ENCODE data around the gene BSPRY.

- peak; percentile 76 to 92 for TF ChIP-seq CTCF (conservative IDR thresholded peaks at IDR 0.05; ENCODE audit: low read depth in 2 of 2)
- TF ChIP-seq EZH2phosphoT487 (IDR thresholded peaks at IDR 0.05; ENCODE audit: unreplicated experiment): no peak
- TF ChIP-seq REST (IDR thresholded peaks at IDR 0.05; ENCODE audit: unreplicated experiment): no peak
- no peak for TF ChIP-seq ETS1 (IDR thresholded peaks at IDR 0.05)
- TF ChIP-seq POLR2AphosphoS5 (IDR thresholded peaks at IDR 0.05; ENCODE audit: low read depth): no peak
- no peak for TF ChIP-seq JUNB (IDR thresholded peaks at IDR 0.05; ENCODE audit: unreplicated experiment)
- TF ChIP-seq CREB1 (CRISPR knock-in tag; IDR thresholded peaks at IDR 0.05; ENCODE audit: low read depth): no peak
Measured at GRCh38 chr9:113309204-113309813, 40.0 kb upstream of the BSPRY start.
